ENCODE data around the gene MRO.

DNA sequence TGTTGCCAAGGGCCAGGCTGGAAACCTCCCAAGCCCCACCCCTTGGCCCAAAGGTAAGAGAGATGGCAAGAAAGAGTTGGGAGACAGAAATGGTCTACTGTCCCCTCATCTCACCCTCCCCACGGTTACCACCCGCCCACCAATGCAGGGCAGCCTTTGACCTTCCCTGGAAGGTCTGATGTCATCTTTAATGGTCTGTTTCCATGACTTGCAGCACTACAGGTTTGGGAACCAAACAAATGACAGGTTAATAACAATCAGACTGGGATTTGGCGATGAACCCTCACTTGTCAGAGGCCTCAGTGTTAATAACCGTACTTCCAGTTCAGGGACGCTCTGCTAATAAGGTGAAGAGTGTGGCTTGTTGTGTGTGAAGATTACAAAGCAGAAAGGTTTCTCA, 70.4 kb downstream of the MRO start:
- TF ChIP-seq, protein P1, sequence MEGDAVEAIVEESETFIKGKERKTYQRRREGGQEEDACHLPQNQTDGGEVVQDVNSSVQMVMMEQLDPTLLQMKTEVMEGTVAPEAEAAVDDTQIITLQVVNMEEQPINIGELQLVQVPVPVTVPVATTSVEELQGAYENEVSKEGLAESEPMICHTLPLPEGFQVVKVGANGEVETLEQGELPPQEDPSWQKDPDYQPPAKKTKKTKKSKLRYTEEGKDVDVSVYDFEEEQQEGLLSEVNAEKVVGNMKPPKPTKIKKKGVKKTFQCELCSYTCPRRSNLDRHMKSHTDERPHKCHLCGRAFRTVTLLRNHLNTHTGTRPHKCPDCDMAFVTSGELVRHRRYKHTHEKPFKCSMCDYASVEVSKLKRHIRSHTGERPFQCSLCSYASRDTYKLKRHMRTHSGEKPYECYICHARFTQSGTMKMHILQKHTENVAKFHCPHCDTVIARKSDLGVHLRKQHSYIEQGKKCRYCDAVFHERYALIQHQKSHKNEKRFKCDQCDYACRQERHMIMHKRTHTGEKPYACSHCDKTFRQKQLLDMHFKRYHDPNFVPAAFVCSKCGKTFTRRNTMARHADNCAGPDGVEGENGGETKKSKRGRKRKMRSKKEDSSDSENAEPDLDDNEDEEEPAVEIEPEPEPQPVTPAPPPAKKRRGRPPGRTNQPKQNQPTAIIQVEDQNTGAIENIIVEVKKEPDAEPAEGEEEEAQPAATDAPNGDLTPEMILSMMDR (IDR thresholded peaks at IDR 0.05; ENCODE audit: control extremely low read depth in 1 of 3, insufficient read depth in 1 of 3, low read depth in 1 of 3, low read length in 3 of 3), result no peak
- no peak for TF ChIP-seq SP1 (IDR thresholded peaks at IDR 0.05; ENCODE audit: low read depth, low read length)
- TF ChIP-seq POLR2A (IDR thresholded peaks at IDR 0.05; ENCODE audit: control extremely low read depth in 1 of 2, low read depth in 2 of 2, low read length in 2 of 2), result no peak
